GM12878 (cell line): Measurements from ENCODE around the gene HSPA4. TPM values are rescaled to one million over a fixed set of nuclear protein-coding genes. Genes with fewer than 3 reads are reported as not detected.
"Not testable (repeated sequence)": the region's sequence is repeated elsewhere in the genome, so short reads cannot be mapped to it uniquely, and the experiment has no call there.

Source experiments
- ATAC-seq: fragments of 200-7000 bp; cut with Tn5 transposase; 3 replicates; pipeline ENCODE4 v1.9.1; 2020; ENCODE audit warnings: mild to moderate bottlenecking, moderate library complexity
- BruUV-seq: library from RNA; stranded (reverse); fragments of 400-500 nt; replicated peaks from 2 replicates; lab custom pipeline; 2021; lab: Mats Ljungman, UMichigan
- CTCF ChIA-PET: fragments of 300-600 bp; sonication (Branson Sonifier 250); formaldehyde crosslinking; extraction: SDS; loops from one replicate; lab custom pipeline; 2021; ENCODE audit warnings: inconsistent platforms; lab: Yijun Ruan, JAX
- POLR2A ChIA-PET: fragments of 350-600 bp; formaldehyde crosslinking; extraction: SDS; loops from one replicate; lab custom pipeline; 2021; ENCODE audit warnings: inconsistent platforms; lab: Charles Lee
- RAD21 ChIA-PET: fragments of 300-600 bp; sonication (Branson Sonifier 250); formaldehyde crosslinking; loops from one replicate; lab custom pipeline; 2023; ENCODE audit warnings: antibody characterized with exemption; ENCODE audit not compliant: unreplicated experiment; lab: Charles Lee
- SMC1A ChIA-PET: fragments of 300-600 bp; sonication (Branson Sonifier 250); formaldehyde crosslinking; loops from one replicate; lab custom pipeline; 2023; ENCODE audit not compliant: unreplicated experiment, uncharacterized antibody; lab: Charles Lee
- DNase-seq: peaks from one replicate; pipeline ENCODE4 v3.0.0-alpha.2; 2011; ENCODE audit warnings: low read depth, low spot score
- FAIRE-seq: peaks from 3 replicates; lab custom pipeline; 2011; peaks lifted over from hg19 to GRCh38; lab: Jason Lieb, UNC
- H2AFZ ChIP-seq: 2 replicates; pipeline ENCODE4 v1.6.0; 2011; ENCODE audit warnings: low read depth, low read length, control low read depth; ENCODE audit not compliant: control insufficient read depth
- H3K27ac ChIP-seq: 2 replicates; pipeline ENCODE4 v1.5.1; 2011; ENCODE audit warnings: control low read depth; ENCODE audit not compliant: control insufficient read depth, insufficient read depth
- H3K27me3 ChIP-seq, 2 experiments: replicated peaks in 1 of 2; 2 replicates each; pipeline versions ENCODE4 v1.6.0 to v1.6.1; 2011; ENCODE audit warnings: low read length in 1 of 2; ENCODE audit not compliant: control insufficient read depth in 2 of 2, insufficient read depth in 2 of 2
- H3K36me3 ChIP-seq, 2 experiments: 2 replicates each; pipeline ENCODE4 v1.5.1; 2011; ENCODE audit warnings: low read length in 1 of 2; ENCODE audit not compliant: control insufficient read depth in 2 of 2, insufficient read depth in 2 of 2
- H3K4me1 ChIP-seq: 2 replicates; pipeline ENCODE4 v1.6.1; 2011; ENCODE audit warnings: mild to moderate bottlenecking, low read length, moderate library complexity, mixed read lengths; ENCODE audit not compliant: control insufficient read depth, insufficient read depth
- H3K4me2 ChIP-seq: 2 replicates; pipeline ENCODE4 v1.6.0; 2011; ENCODE audit warnings: control low read depth; ENCODE audit not compliant: control insufficient read depth, insufficient read depth
- H3K4me3 ChIP-seq: fragments of 200-600 bp; sonication (generic); 2 replicates; pipeline ENCODE4 v1.5.1; 2016
- H3K79me2 ChIP-seq: 2 replicates; pipeline ENCODE4 v1.6.0; 2011; ENCODE audit warnings: low read length; ENCODE audit not compliant: control insufficient read depth, insufficient read depth
- H3K9ac ChIP-seq: 2 replicates; pipeline ENCODE4 v1.8.0; 2011; ENCODE audit warnings: low read length, control low read depth, mixed read lengths; ENCODE audit not compliant: control insufficient read depth, insufficient read depth
- H3K9me3 ChIP-seq: replicated peaks from 3 replicates; pipeline ENCODE4 v1.5.1; 2011; ENCODE audit warnings: mild to moderate bottlenecking, low read length; ENCODE audit not compliant: control insufficient read depth, insufficient read depth
- H4K20me1 ChIP-seq: 2 replicates; pipeline ENCODE4 v1.6.0; 2011; ENCODE audit not compliant: control insufficient read depth, insufficient read depth
- ELK1 ChIP-seq: IDR thresholded peaks from 2 replicates; pipeline ENCODE4 v1.6.1; 2012; ENCODE audit warnings: low read depth, low read length, improper control_type of control experiment
- JUND ChIP-seq: IDR thresholded peaks from 2 replicates; pipeline ENCODE4 v1.6.1; 2012; ENCODE audit warnings: low read depth, mild to moderate bottlenecking, low read length, improper control_type of control experiment, moderate library complexity
- NBN ChIP-seq: fragments of 450-650 bp; IDR thresholded peaks from 2 replicates; pipeline ENCODE4 v1.6.1; 2016
- NFYA ChIP-seq: IDR thresholded peaks from 2 replicates; pipeline ENCODE4 v1.6.1; 2011; ENCODE audit warnings: low read depth, mild to moderate bottlenecking, low read length, improper control_type of control experiment, borderline replicate concordance
- NKRF ChIP-seq: fragments of 450-650 bp; conservative IDR thresholded peaks from 2 replicates; pipeline ENCODE4 v1.6.1; 2017; ENCODE audit warnings: mild to moderate bottlenecking, moderate library complexity
- NR2F1 ChIP-seq: fragments of 450-650 bp; conservative IDR thresholded peaks from 2 replicates; pipeline ENCODE4 v1.6.1; 2017; ENCODE audit warnings: mild to moderate bottlenecking
- RUNX3 ChIP-seq: IDR thresholded peaks from 2 replicates; pipeline ENCODE4 v1.6.1; 2012; ENCODE audit warnings: low read length, inconsistent platforms
- SIX5 ChIP-seq: IDR thresholded peaks from 2 replicates; pipeline ENCODE4 v1.6.1; 2011; ENCODE audit warnings: mild to moderate bottlenecking, low read depth, low read length, moderate library complexity; ENCODE audit not compliant: severe bottlenecking
- SMC3 ChIP-seq: IDR thresholded peaks from 2 replicates; pipeline ENCODE4 v1.6.1; 2011; ENCODE audit warnings: low read length, improper control_type of control experiment, borderline replicate concordance
- STAT3 ChIP-seq: IDR thresholded peaks from 2 replicates; pipeline ENCODE4 v1.6.1; 2011; ENCODE audit warnings: low read depth, low read length, improper control_type of control experiment
- SUZ12 ChIP-seq: fragments of 200-600 bp; sonication (generic); IDR thresholded peaks from one replicate; pipeline ENCODE4 v1.6.1; 2018; ENCODE audit warnings: antibody characterized with exemption, mild to moderate bottlenecking; ENCODE audit not compliant: unreplicated experiment
- ZNF217 ChIP-seq: fragments of 450-650 bp; IDR thresholded peaks from 2 replicates; pipeline ENCODE4 v1.6.1; 2017; ENCODE audit warnings: antibody characterized with exemption, mild to moderate bottlenecking
- WGBS: methylation state at CpG from one replicate; pipeline ENCODE4 v1.1.6; 2016; ENCODE audit warnings: low lambda C conversion rate; ENCODE audit not compliant: insufficient replicate concordance, insufficient coverage; ENCODE audit errors: missing lambda C conversion rate; 5-methylcytosine and 5-hydroxymethylcytosine counted together
- in situ Hi-C: fragments of 300-500 bp; cut with MboI; formaldehyde crosslinking; loops from 9 replicates; pipeline ENCODE4 v1.14.3; 2018; ENCODE audit warnings: mixed read lengths
- intact Hi-C: fragments of 100-400 bp; cut with micrococcal nuclease; formaldehyde crosslinking; loops from one replicate; pipeline ENCODE4 v1.14.2; 2022; ENCODE audit not compliant: unreplicated experiment
- polyA plus RNA-seq, 11 experiments: library from polyadenylated mRNA; depleted of rRNA in 4 of 11; unstranded in 6 of 11; stranded (reverse) in 5 of 11; fragments of >200 nt; fragmentation: Nextera tagmentation in 4 of 11; fragmentation: Illumina TruSeq in 1 of 11; extraction: Ambion mirVana in 4 of 11; extraction: Trizol in 1 of 11; gene quantifications; 1 replicate in 1 of 11; 2 replicates in 10 of 11; pipeline versions ENCODE4 v1.2.1 to v1.2.3, GENCODE V29; 2011 to 2016; ENCODE audit warnings: inconsistent platforms in 2 of 11, missing spikeins in 2 of 11, low read depth in 1 of 11
- total RNA-seq, 4 experiments: library from RNA; depleted of rRNA in 3 of 4; stranded (reverse); fragments of >200 nt in 3 of 4; fragmentation: Illumina TruSeq in 1 of 4; extraction: Trizol in 1 of 4; gene quantifications; 2 replicates each; pipeline versions ENCODE4 v1.2.1 to v1.2.3, GENCODE V29; 2013 to 2021

HSPA4 gene
- total and polyA plus RNA-seq, 10 of the 15 experiments (the other 5 are each of a cell fraction or from before 2014, with no cell fraction given), result 61.6 to 234 (median 116) TPM

- H3K4me2 ChIP-seq, BruUV-seq, H2AFZ ChIP-seq, FAIRE-seq, H3K36me3 ChIP-seq, H3K4me3 ChIP-seq, H3K9ac ChIP-seq, H4K20me1 ChIP-seq, CTCF ChIA-PET, H3K27ac ChIP-seq, H3K4me1 ChIP-seq, SMC1A ChIA-PET, in situ Hi-C loops, ATAC-seq, RAD21 ChIA-PET, intact Hi-C loops, H3K27me3 ChIP-seq, H3K9me3 ChIP-seq, DNase-seq: not testable (repeated sequence)
- POLR2A ChIA-PET, result interaction anchor here (0.6 kb wide), 1 partner anchor 8 kb away, joined by 3 read pairs; no protein-coding TSS in a partner anchor
- H3K79me2 ChIP-seq, result peaks cover 13% of the 10 kb centered on the region
- 49% methylated on average over 8 of the region's 8 CpGs for WGBS
Observed at GRCh38 chr5:133046560-133046959, 5.3 kb upstream of the HSPA4 start.

- H3K9me3 ChIP-seq, result no peaks in the 10 kb centered on the region
- H3K4me3 ChIP-seq, result no peak overlapping the region
- no peak for ATAC-seq
- 93% methylated on average over 18 of the region's 19 CpGs for WGBS
- H3K4me2 ChIP-seq, result no peak overlapping the region
- in situ Hi-C loops, result no loop called here
- RAD21 ChIA-PET, result no interaction called here
- no peak for DNase-seq
- BruUV-seq, result no TSS peak
- H3K4me1 ChIP-seq, result no peaks in the 10 kb centered on the region; the same call in 1 of the 2 replicates
- H2AFZ ChIP-seq, result no peak overlapping the region
- no peak overlapping the region for H3K9ac ChIP-seq
- H3K27me3 ChIP-seq, result no peaks in the 10 kb centered on the region
- intact Hi-C loops, result no loop called here
- peaks cover 19% of the 10 kb centered on the region for H3K79me2 ChIP-seq
- H4K20me1 ChIP-seq, result no peaks in the 10 kb centered on the region
- POLR2A ChIA-PET, result interaction anchor here (0.6 kb wide), 1 partner anchor 502 kb away, joined by 5 read pairs; no protein-coding TSS in a partner anchor
- FAIRE-seq, result no peak
- H3K27ac ChIP-seq, result no peak overlapping the region
- SMC1A ChIA-PET, result interaction anchor here (1.3 kb wide), 1 partner anchor 9 kb away, joined by 4 read pairs; no protein-coding TSS in a partner anchor
- H3K36me3 ChIP-seq, result no peaks in the 10 kb centered on the region
- CTCF ChIA-PET, result interaction anchor here (0.8 to 1.3 kb wide), 2 partner anchors 15 to 63 kb away, joined by 3 to 4 read pairs; no protein-coding TSS in a partner anchor
- no peak for TF ChIP-seq JUND
- TF ChIP-seq RUNX3, result no peak
- TF ChIP-seq NBN, result no peak
- no peak for TF ChIP-seq SUZ12
- TF ChIP-seq NKRF, result no peak
- no peak for TF ChIP-seq NR2F1
- no peak for TF ChIP-seq ELK1
- TF ChIP-seq SMC3, result no peak
- TF ChIP-seq SIX5, result no peak
- TF ChIP-seq ZNF217, result no peak
- TF ChIP-seq NFYA, result no peak
- no peak for TF ChIP-seq STAT3
Observed at GRCh38 chr5:133047404-133047803, 4.4 kb upstream of the HSPA4 start.
